Transverse colon (tissue), 4 donors: ENCODE measurements around the gene PDSS2. TPM values are rescaled to one million over a fixed set of nuclear protein-coding genes. Genes with fewer than 3 reads are reported as not detected.
A peak's percentile ranks its signal among the peaks of the same experiment; 100 is the strongest.

Experiments used
- DNase-seq: peaks from one replicate; pipeline ENCODE4 v3.0.0-alpha.2; 2019
- H3K27ac ChIP-seq, 4 donors: fragments of 200-600 bp; sonication (generic); 2 replicates each; pipeline ENCODE4 v1.5.1; 2016 to 2018; ENCODE audit warnings: inconsistent platforms in 4 of 4
- H3K27me3 ChIP-seq: fragments of 200-600 bp; sonication (generic); 2 replicates; pipeline ENCODE4 v1.5.1; 2017; ENCODE audit warnings: inconsistent platforms
- H3K36me3 ChIP-seq, 4 donors: fragments of 200-600 bp; sonication (generic); 2 replicates each; pipeline ENCODE4 v1.5.1; 2017 to 2019; ENCODE audit warnings: inconsistent platforms in 4 of 4
- H3K4me1 ChIP-seq, 4 donors: fragments of 200-600 bp; sonication (generic); 2 replicates each; pipeline ENCODE4 v1.5.1; 2017 to 2020; ENCODE audit warnings: inconsistent platforms in 4 of 4
- H3K4me3 ChIP-seq, 4 donors: fragments of 200-600 bp; sonication (generic); 1 replicate in 1 of 4; 2 replicates in 3 of 4; pipeline versions ENCODE4 v1.5.1 to v1.6.1; 2017 to 2019; ENCODE audit warnings: inconsistent platforms in 4 of 4
- H3K9me3 ChIP-seq, 2 donors: fragments of 200-600 bp; sonication (generic); 2 replicates each; pipeline ENCODE4 v1.5.1; 2017 to 2019; ENCODE audit warnings: inconsistent platforms in 2 of 2
- EP300 ChIP-seq: sonication (generic); formaldehyde crosslinking; IDR thresholded peaks from one replicate; pipeline ENCODE4 v1.6.1; 2017; ENCODE audit warnings: antibody characterized with exemption, low read depth
- POLR2A ChIP-seq: fragments of 450-650 bp; IDR thresholded peaks from one replicate; pipeline ENCODE4 v1.6.1; 2016; ENCODE audit warnings: antibody characterized with exemption, mild to moderate bottlenecking, moderate library complexity
- POLR2AphosphoS5 ChIP-seq, 3 donors: sonication (generic); formaldehyde crosslinking; IDR thresholded peaks; one replicate each; pipeline ENCODE4 v1.6.1; 2016; ENCODE audit warnings: antibody characterized with exemption in 3 of 3
- WGBS, 2 donors: methylation state at CpG; one replicate each; pipeline ENCODE4 v1.1.5; 2018; ENCODE audit warnings: low coverage in 1 of 2; 5-methylcytosine and 5-hydroxymethylcytosine counted together
- in situ Hi-C, 4 donors: fragments of 200-750 bp; cut with MboI; loops; one replicate each; pipeline versions ENCODE4 v1.15.0 to v1.15.1; 2017; ENCODE audit warnings: low sequenced_read_pairs in 3 of 4, low pct_ligation_motif_present in 1 of 4, low pct_unique_long_range_greater_than_20kb in 1 of 4
- intact Hi-C: fragments of 100-400 bp; cut with DNase I; formaldehyde crosslinking; loops from one replicate; pipeline ENCODE4 v1.15.1; 2023; ENCODE audit warnings: low total_unique reads
- total RNA-seq, 4 donors: library from RNA; depleted of rRNA; stranded (reverse); fragments of >200 nt; gene quantifications; one replicate each; pipeline ENCODE4 v1.1.0, GENCODE V29; 2016
- TF ChIP-seq, protein P1 (sequence below), 5 experiments: fragments of 200-600 bp in 3 of 5; fragments of 450-650 bp in 2 of 5; sonication (generic) in 3 of 5; IDR thresholded peaks; 1 replicate in 2 of 5; 2 replicates in 3 of 5; pipeline ENCODE4 v1.5.1; 2016 to 2017; ENCODE audit warnings: antibody characterized with exemption in 5 of 5, inconsistent platforms in 3 of 5, mild to moderate bottlenecking in 2 of 5, moderate library complexity in 1 of 5

PDSS2 gene
- total RNA-seq, 4 donors from 2014 or later, result 3.0 to 32.5 (median 15.6) TPM

DNA sequence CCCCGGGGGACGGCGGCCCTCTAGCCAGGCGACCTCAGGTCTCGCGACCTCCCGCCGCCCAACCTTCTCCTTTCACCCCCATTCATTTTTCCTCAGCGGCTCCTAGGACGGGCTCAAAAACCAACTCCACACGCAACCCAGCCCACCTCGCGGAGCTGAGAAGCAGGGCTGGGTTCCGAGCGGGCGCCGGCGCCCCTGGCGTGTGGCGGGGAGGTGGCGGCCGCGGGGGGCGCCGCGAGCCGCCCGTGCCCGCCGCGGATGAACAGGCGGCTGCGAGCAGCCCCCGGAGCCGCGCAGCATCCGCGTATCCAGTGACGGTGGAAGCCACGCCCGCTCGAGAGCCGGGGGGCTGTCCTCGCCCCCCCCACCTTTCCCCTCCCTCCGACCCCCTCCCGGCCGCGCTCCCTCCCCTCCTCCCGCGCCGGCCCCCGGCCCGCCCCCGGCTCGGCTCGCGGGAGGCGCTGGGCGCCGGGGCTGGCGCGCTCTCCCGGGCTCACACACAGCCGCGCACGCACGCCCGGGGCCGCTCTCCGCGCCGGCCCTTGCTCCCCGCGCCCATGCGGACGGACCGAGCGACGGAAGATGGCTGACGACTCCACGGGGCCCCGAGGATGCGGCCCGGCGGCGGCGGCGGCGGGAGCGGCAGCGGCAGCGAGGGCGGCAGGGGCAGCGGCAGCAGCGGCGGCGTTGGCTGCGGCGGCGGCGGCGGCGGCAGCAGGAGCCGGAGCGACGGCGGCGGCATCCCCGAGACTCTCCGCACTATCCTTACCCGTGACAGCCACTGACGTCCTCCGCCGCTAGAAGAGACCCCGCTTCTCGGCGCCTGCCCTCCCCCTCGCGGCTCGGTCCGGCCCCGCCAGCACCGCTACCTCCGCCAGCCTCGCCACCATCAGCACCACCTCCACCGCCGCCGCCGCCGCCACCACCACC is 30.5 kb upstream of the PDSS2 start, which contains the start of gene SOBP:
TSS of gene SOBP (plus strand) at position 482 of the 930 bp plus-strand sequence. CDS start 500 bp downstream, outside the sequence.
- Histone ChIP-seq H3K27me3 (peaks cover 78% of the 10 kb centered on the region), H3K27ac (peak within 1 kb of the TSS; percentile 81 to 92 (median 85)), H3K36me3 (no peaks in the 10 kb centered on the region), H3K4me1 (peaks cover 7 to 37% (median 25%) of the 10 kb centered on the region in 4 donors), H3K4me3 (peak within 1 kb of the TSS; percentile 60 to 80 (median 70)), H3K9me3 (no peaks in the 10 kb centered on the region)
- TF ChIP-seq EP300 (no peak), POLR2AphosphoS5 (IDR thresholded peaks at IDR 0.05) (peak in 1 of 3 donors; percentile 24)
- TF ChIP-seq, protein P1, sequence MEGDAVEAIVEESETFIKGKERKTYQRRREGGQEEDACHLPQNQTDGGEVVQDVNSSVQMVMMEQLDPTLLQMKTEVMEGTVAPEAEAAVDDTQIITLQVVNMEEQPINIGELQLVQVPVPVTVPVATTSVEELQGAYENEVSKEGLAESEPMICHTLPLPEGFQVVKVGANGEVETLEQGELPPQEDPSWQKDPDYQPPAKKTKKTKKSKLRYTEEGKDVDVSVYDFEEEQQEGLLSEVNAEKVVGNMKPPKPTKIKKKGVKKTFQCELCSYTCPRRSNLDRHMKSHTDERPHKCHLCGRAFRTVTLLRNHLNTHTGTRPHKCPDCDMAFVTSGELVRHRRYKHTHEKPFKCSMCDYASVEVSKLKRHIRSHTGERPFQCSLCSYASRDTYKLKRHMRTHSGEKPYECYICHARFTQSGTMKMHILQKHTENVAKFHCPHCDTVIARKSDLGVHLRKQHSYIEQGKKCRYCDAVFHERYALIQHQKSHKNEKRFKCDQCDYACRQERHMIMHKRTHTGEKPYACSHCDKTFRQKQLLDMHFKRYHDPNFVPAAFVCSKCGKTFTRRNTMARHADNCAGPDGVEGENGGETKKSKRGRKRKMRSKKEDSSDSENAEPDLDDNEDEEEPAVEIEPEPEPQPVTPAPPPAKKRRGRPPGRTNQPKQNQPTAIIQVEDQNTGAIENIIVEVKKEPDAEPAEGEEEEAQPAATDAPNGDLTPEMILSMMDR (IDR thresholded peaks at IDR 0.05), result no peak
- peak; percentile 33 for DNase-seq
- intact Hi-C loops (loop anchor here (10.0 kb wide), 1 partner anchor 145 kb away; no protein-coding TSS in a partner anchor), in situ Hi-C loops (loop anchor here in 1 of 4 donors (25.0 kb wide), 1 partner anchor 172 kb away; no protein-coding TSS in a partner anchor)
- 2% methylated on average over 51 of the region's 130 CpGs; no CpG with 5 or more reads in 1 of the 2 donors for WGBS, 2 donors

DNA sequence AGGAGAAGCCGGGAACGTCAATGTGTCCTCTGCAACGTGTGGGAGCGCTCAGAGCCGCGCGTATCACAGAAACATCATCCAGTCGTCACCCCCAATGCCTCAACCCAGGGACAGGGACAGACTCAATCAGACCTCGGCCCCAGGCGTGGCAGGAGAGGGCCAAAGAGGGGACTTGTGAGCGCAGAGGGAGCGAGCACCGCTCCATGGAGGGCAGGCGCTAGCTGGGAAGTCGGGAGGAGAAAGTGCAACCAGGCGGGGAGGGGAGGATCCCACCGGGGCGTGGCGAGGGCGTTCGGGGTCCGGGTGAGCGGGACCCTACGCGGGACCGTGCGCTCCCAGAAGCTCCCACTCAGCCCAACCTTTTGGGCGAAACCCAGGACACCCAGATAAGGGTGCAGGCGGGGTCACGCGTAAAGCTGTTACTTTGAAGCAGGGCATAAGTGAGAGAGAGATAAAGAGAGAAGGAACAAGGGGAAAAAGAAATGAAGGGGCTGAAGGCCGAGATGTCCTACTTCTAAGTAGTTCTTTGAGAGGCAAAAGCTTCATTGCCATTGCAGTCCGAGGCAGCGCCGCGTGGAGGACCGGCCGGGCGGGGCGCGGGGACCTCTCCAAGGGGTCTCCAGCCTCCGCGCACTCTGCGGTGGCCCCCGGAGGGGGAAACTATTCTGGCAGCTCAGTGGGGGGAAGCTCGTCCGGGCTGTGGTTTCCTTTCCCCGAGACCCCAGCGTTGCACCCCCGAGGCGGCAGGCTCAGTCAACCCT is 29.7 kb upstream of the PDSS2 start:
- H3K4me1 ChIP-seq, result peaks cover 7 to 29% (median 25%) of the 10 kb centered on the region in 4 donors
- TF ChIP-seq, protein P1 (IDR thresholded peaks at IDR 0.05), result no peak
- TF ChIP-seq POLR2A (no peak), POLR2AphosphoS5 (IDR thresholded peaks at IDR 0.05) (no peak), EP300 (no peak)
- WGBS, 2 donors, result 0 to 3% methylated on average over 8 to 51 of the region's 51 CpGs
- peaks cover 83% of the 10 kb centered on the region for H3K27me3 ChIP-seq
- H3K36me3 ChIP-seq, result no peaks in the 10 kb centered on the region
- in situ Hi-C loops (loop anchor here in 1 of 4 donors (25.0 kb wide), 1 partner anchor 173 kb away; no protein-coding TSS in a partner anchor), intact Hi-C loops (loop anchor here (10.0 kb wide), 1 partner anchor 146 kb away; no protein-coding TSS in a partner anchor)
- H3K27ac ChIP-seq, result peak overlapping the region; percentile 81 to 92 (median 85)
- no peaks in the 10 kb centered on the region for H3K9me3 ChIP-seq
- peak overlapping the region; percentile 55 to 80 (median 62) for H3K4me3 ChIP-seq
- DNase-seq, result no peak

DNA sequence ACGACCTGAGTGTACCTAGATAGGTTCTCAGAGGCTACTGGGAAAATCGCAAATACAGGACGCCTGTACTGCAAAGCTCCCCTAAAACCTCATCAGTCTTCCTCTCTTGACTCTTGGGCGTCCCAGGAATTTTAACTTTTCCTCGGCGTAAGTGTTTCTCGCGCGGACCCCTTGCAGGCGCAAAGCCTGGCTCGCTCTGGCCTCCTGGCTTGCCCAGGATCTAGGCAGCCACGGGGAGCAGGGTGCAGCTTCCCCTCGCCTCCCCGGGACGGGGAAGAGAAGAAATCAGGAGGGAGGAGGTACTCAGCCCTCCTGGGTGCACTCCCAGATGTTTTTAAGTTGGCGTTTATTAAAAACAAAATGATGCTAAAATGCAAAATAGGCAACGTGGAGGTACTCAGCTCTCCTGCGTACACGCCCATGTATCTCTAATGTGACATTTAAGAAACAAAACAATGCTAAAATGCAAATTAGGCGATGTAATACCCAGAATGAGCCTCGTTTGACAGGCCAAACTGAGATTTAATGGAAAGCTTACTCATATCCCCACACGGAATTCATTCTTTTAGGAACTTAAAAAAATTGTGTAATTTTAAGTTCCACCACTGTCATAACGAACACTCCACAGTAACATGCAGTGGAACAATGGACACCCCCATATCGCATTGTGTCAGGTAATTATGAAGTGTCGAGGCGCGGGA is 29.0 kb upstream of the PDSS2 start:
- Histone ChIP-seq H3K4me1 (peaks cover 7 to 29% (median 25%) of the 10 kb centered on the region in 4 donors), H3K4me3 (peak overlapping the region; percentile 55 to 80 (median 62)), H3K27ac (peak overlapping the region; percentile 81 to 92 (median 85)), H3K36me3 (no peaks in the 10 kb centered on the region), H3K9me3 (no peaks in the 10 kb centered on the region), H3K27me3 (peaks cover 91% of the 10 kb centered on the region)
- in situ Hi-C loops (loop anchor here in 1 of 4 donors (25.0 kb wide), 1 partner anchor 174 kb away; no protein-coding TSS in a partner anchor), intact Hi-C loops (loop anchor here (10.0 kb wide), 1 partner anchor 146 kb away; no protein-coding TSS in a partner anchor)
- no peak for DNase-seq
- WGBS, 2 donors, result 3 to 29% methylated on average over 12 to 27 of the region's 27 CpGs
- TF ChIP-seq, protein P1 (IDR thresholded peaks at IDR 0.05), result no peak
- TF ChIP-seq POLR2AphosphoS5 (IDR thresholded peaks at IDR 0.05) (no peak), EP300 (no peak), POLR2A (no peak)
